Esophagus muscularis mucosa (tissue), 3 donors: ENCODE results near the gene THSD1.
"Not testable (repeated sequence)": the region's sequence is repeated elsewhere in the genome, so short reads cannot be mapped to it uniquely, and the experiment has no call there.

ENCODE experiments used
- POLR2A ChIP-seq: fragments of 450-650 bp; IDR thresholded peaks from one replicate; pipeline ENCODE4 v1.6.1; 2017; ENCODE audit warnings: antibody characterized with exemption, moderate library complexity, mild to moderate bottlenecking, low read depth
- POLR2AphosphoS5 ChIP-seq, 2 donors: sonication (generic); formaldehyde crosslinking; IDR thresholded peaks; one replicate each; pipeline ENCODE4 v1.6.1; 2017; ENCODE audit warnings: antibody characterized with exemption in 2 of 2
- TF ChIP-seq, protein P1 (sequence below), 3 experiments: fragments of 200-600 bp in 2 of 3; fragments of 450-650 bp in 1 of 3; sonication (generic) in 2 of 3; IDR thresholded peaks; one replicate each; pipeline ENCODE4 v1.5.1; 2017 to 2019; ENCODE audit warnings: antibody characterized with exemption in 3 of 3, mild to moderate bottlenecking in 2 of 3, moderate library complexity in 1 of 3

DNA sequence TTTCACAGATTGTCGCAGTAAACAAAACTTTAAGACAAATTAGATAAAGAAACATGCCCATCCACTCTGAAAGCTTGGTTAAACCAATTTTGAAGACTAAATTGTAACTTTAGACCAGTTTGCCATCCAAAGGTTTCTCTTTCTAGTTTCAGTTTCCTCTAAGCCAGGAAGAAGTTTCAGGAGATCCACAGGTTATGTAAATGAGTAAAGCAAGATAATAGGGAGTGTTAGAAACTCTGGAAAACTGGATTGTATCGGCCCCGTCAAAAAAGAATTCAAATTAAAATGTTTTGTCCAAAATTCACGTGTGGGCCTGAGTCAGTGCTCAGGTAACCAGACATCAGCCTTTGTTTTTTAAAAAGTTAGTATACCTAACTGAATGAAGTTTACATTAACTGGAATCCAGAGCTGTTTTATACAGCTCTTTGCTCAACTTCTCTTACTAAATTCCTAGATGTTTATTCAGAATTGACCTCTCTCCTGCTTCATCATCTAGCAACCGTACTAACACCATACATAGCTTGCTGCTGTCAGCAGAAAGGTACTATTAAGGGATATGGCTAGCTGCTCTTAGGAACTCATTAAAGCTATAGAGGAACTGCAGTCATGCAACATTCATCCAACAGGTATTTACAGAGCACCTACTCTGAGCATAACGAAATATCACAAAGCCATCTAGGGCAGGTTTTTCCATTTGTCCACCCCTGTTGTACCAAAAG lies 43.6 kb downstream of the THSD1 start:
- not testable (repeated sequence) for TF ChIP-seq POLR2A; POLR2AphosphoS5 (IDR thresholded peaks at IDR 0.05)
- TF ChIP-seq, protein P1, sequence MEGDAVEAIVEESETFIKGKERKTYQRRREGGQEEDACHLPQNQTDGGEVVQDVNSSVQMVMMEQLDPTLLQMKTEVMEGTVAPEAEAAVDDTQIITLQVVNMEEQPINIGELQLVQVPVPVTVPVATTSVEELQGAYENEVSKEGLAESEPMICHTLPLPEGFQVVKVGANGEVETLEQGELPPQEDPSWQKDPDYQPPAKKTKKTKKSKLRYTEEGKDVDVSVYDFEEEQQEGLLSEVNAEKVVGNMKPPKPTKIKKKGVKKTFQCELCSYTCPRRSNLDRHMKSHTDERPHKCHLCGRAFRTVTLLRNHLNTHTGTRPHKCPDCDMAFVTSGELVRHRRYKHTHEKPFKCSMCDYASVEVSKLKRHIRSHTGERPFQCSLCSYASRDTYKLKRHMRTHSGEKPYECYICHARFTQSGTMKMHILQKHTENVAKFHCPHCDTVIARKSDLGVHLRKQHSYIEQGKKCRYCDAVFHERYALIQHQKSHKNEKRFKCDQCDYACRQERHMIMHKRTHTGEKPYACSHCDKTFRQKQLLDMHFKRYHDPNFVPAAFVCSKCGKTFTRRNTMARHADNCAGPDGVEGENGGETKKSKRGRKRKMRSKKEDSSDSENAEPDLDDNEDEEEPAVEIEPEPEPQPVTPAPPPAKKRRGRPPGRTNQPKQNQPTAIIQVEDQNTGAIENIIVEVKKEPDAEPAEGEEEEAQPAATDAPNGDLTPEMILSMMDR (IDR thresholded peaks at IDR 0.05), result not testable (repeated sequence)
